Upper lobe of right lung (tissue), 1 donor: ENCODE data around the gene PPARD. TPM values are rescaled to one million over a fixed set of nuclear protein-coding genes. Genes with fewer than 3 reads are reported as not detected.

ENCODE experiments used
- ATAC-seq: fragments of 200-7000 bp; cut with Tn5 transposase; one replicate; pipeline ENCODE4 v1.9.1; 2020; ENCODE audit warnings: mild to moderate bottlenecking, moderate library complexity
- DNase-seq: peaks from one replicate; pipeline ENCODE4 v3.0.0-alpha.2; 2020
- H3K27ac ChIP-seq: fragments of 200-600 bp; one replicate; pipeline ENCODE4 v1.8.0; 2022
- H3K27me3 ChIP-seq: fragments of 200-600 bp; one replicate; pipeline ENCODE4 v1.8.0; 2022; ENCODE audit warnings: mild to moderate bottlenecking
- H3K36me3 ChIP-seq: fragments of 200-600 bp; one replicate; pipeline ENCODE4 v1.8.0; 2022
- H3K4me1 ChIP-seq: fragments of 200-600 bp; one replicate; pipeline ENCODE4 v1.8.0; 2022
- H3K4me3 ChIP-seq: fragments of 200-600 bp; one replicate; pipeline ENCODE4 v1.8.0; 2022; ENCODE audit warnings: mild to moderate bottlenecking
- H3K9me3 ChIP-seq: fragments of 200-600 bp; one replicate; pipeline ENCODE4 v1.8.0; 2022
- intact Hi-C: fragments of 100-400 bp; cut with DNase I; formaldehyde crosslinking; loops from one replicate; pipeline ENCODE4 v1.11.0; 2022
- total RNA-seq: library from RNA; stranded (reverse); fragmentation: NEBNext Ultra II Directional; extraction: Animal tissue kit (Norgen Biotek cat#: 25700); gene quantifications from one replicate; pipeline ENCODE4 v1.2.1, GENCODE V29; 2021
- TF ChIP-seq, protein P1 (sequence below): fragments of 200-600 bp; IDR thresholded peaks from one replicate; pipeline ENCODE4 v1.8.0; 2022; ENCODE audit warnings: antibody characterized with exemption
- donor health status: DM: no; HTN: yes; CAD: no; lungs with severe emphysema.

PPARD gene
- total RNA-seq, 1 donor from 2014 or later: 31.6 TPM

DNA sequence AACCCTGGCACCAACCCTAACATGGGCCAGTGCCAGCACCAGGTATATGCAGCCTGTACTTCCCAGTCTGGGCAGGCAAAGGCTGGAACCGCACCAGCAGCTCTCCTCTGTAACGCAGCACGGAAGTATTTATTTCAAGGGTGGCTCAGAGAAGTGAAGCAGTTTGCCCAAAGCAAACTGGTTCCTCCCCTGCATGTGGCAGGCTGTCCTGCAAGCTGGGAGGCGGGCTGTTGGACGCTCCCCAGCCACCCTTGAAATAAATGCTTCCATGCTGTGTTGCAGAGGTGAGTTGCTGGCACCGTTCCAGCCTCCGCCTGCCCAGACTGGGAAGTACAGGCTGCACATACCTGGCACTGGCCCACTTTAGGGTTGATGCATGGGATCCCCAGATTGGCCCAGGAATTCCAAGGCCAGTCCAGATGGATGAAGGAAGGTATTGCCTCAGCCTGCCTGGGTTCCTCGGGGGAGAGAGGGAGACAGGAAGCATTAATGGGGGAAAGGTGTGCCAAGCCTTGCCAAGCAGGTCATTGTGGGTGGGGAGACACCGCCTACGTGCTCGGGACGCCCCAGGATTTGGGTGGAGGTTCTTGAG, 49.8 kb downstream of the PPARD start:
- H3K4me3 ChIP-seq: no peak overlapping the region
- no peaks in the 10 kb centered on the region for H3K9me3 ChIP-seq
- H3K27me3 ChIP-seq: no peaks in the 10 kb centered on the region
- intact Hi-C loops: no loop called here
- TF ChIP-seq, protein P1, sequence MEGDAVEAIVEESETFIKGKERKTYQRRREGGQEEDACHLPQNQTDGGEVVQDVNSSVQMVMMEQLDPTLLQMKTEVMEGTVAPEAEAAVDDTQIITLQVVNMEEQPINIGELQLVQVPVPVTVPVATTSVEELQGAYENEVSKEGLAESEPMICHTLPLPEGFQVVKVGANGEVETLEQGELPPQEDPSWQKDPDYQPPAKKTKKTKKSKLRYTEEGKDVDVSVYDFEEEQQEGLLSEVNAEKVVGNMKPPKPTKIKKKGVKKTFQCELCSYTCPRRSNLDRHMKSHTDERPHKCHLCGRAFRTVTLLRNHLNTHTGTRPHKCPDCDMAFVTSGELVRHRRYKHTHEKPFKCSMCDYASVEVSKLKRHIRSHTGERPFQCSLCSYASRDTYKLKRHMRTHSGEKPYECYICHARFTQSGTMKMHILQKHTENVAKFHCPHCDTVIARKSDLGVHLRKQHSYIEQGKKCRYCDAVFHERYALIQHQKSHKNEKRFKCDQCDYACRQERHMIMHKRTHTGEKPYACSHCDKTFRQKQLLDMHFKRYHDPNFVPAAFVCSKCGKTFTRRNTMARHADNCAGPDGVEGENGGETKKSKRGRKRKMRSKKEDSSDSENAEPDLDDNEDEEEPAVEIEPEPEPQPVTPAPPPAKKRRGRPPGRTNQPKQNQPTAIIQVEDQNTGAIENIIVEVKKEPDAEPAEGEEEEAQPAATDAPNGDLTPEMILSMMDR: no peak
- peaks cover 14% of the 10 kb centered on the region for H3K4me1 ChIP-seq
- no peaks in the 10 kb centered on the region for H3K36me3 ChIP-seq
- peak; percentile 84 for ATAC-seq
- DNase-seq: peak; percentile 88
- H3K27ac ChIP-seq: peak overlapping the region; percentile 60

DNA sequence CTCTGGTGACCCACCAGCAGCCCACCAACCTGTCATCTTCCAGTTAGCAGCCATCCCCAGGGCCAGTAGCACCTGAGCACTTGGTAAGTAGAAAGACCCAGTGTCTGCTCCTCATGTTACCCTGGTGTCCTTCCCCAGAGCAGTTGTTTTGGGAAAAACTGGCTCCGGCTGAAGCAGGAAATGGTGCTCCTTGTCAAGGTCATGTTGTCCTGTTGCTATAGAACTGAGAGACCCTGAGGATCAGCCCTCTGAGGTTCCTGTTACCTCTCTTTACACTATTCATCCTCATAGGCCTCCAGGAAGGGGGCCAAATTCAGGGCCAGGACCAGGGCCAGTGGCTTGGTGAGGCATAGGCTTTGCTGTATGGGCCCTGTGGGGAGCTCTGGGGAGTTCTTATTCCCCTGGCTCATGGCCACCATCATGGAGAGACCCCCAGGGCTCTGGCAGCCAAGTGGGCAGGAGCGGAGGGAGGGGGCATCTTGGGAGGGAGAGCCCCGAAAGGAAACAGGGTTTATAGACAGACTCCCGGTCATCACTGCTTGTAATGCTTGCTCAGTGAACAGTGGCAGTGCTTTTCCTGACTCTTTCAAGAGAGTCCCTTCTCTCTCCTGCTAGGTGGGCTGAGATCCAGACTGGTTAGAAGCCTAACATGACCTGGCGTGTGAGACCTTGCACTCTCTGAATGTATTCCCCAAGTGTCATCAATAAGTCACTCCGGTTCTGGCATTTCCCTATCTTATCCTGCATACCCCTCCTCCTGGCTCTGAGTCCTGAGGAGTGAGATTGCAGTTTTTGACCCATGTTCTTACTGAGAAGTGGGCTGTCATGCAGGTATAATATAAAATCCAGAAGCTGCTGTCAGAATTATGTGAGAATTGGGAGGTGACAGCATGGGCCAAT, 50.7 kb downstream of the PPARD start:
- no peak for ATAC-seq
- no peak for DNase-seq
- no peaks in the 10 kb centered on the region for H3K36me3 ChIP-seq
- H3K27ac ChIP-seq: no peak overlapping the region
- TF ChIP-seq, protein P1: no peak
- no peaks in the 10 kb centered on the region for H3K9me3 ChIP-seq
- peaks cover 14% of the 10 kb centered on the region for H3K4me1 ChIP-seq
- intact Hi-C loops: no loop called here
- H3K27me3 ChIP-seq: no peaks in the 10 kb centered on the region
- H3K4me3 ChIP-seq: no peak overlapping the region

DNA sequence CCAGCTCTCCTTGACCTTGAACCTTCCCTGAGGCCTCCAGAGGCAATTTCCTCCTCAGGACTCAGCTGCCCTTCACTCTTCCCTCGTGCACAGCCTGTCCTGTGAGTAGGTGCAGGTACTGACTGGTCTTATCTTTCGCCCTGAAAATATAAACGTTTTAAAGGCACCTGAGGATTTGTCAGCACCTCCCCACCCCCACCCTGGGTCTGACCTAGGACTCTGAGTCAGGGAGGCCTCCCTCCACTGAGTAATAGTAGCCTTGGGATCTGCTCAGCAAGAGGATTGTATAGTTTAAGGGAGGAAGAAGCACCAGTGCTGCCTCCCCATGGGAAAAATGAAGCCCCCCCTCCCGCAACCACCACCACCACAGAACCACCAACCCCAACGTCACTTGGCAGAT, 54.6 kb downstream of the PPARD start:
- TF ChIP-seq, protein P1: no peak
- H3K27me3 ChIP-seq: no peaks in the 10 kb centered on the region
- no peak overlapping the region for H3K4me3 ChIP-seq
- H3K36me3 ChIP-seq: no peaks in the 10 kb centered on the region
- ATAC-seq (no peak), DNase-seq (no peak)
- no peak overlapping the region for H3K27ac ChIP-seq
- peaks cover 5% of the 10 kb centered on the region for H3K4me1 ChIP-seq
- intact Hi-C loops: no loop called here
- H3K9me3 ChIP-seq: no peaks in the 10 kb centered on the region

DNA sequence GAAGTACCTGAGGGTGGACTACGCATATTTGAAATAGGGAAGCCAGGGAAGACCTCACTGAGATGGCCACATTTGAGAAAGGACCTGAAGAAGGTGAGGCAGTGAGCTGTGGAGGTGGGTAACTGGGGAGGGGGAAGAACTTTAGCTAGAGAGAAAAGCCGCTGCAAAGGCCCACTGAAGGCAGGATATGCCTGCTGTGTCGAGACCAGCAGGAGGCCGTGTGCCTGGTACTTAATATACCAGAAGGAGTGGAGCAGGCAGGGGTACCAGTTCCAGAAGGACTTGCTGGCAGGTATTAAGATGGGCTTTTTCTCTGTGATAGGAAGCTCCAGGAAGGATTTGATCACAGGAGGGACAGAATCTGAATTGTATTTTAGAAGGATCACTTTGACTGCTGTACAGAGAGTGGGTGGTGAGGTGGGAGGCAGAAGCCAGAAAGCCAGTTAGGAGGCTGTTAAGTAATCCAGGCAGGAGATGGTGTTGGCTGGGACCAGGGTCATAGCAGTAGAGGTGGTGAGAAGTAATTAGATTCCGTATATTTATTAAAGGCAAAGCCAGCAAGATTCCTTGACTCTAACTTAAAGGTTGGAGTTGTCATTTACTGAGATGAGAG, 55.6 kb downstream of the PPARD start:
- Histone ChIP-seq H3K4me1 (peaks cover 6% of the 10 kb centered on the region), H3K27ac (no peak overlapping the region), H3K27me3 (no peaks in the 10 kb centered on the region), H3K4me3 (no peak overlapping the region), H3K36me3 (no peaks in the 10 kb centered on the region), H3K9me3 (no peaks in the 10 kb centered on the region)
- ATAC-seq (no peak), DNase-seq (no peak)
- intact Hi-C loops: no loop called here
- TF ChIP-seq, protein P1: no peak

DNA sequence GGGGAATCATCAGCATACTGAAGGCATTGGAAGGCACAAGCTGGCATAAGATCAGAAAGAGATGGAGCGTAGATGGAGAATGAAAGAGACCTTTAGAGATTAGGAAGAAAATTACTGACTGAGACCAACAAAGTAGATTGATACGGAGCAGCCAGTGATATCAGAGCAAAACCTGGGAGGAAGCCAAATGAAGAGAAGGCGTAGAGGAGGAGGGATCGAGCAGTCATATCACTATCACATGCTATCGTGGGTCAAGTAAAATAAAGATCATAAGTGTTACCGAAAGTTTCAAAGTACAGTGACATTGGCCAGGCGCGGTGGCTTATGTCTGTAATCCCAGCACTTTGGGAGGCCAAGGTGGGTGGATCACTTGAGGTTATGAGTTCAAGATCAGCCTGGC, 56.2 kb downstream of the PPARD start:
- peaks cover 11% of the 10 kb centered on the region for H3K4me1 ChIP-seq

More for the DNA sequence above, 56.2 kb downstream of the PPARD start:
- H3K36me3 ChIP-seq: no peaks in the 10 kb centered on the region
- no peaks in the 10 kb centered on the region for H3K9me3 ChIP-seq
- intact Hi-C loops: no loop called here
- no peak overlapping the region for H3K4me3 ChIP-seq
- no peak for ATAC-seq
- TF ChIP-seq, protein P1: no peak
- no peak overlapping the region for H3K27ac ChIP-seq
- H3K27me3 ChIP-seq: no peaks in the 10 kb centered on the region
- DNase-seq: no peak
